ENCODE data around the gene TRIM17.

TRIM17 gene

DNA sequence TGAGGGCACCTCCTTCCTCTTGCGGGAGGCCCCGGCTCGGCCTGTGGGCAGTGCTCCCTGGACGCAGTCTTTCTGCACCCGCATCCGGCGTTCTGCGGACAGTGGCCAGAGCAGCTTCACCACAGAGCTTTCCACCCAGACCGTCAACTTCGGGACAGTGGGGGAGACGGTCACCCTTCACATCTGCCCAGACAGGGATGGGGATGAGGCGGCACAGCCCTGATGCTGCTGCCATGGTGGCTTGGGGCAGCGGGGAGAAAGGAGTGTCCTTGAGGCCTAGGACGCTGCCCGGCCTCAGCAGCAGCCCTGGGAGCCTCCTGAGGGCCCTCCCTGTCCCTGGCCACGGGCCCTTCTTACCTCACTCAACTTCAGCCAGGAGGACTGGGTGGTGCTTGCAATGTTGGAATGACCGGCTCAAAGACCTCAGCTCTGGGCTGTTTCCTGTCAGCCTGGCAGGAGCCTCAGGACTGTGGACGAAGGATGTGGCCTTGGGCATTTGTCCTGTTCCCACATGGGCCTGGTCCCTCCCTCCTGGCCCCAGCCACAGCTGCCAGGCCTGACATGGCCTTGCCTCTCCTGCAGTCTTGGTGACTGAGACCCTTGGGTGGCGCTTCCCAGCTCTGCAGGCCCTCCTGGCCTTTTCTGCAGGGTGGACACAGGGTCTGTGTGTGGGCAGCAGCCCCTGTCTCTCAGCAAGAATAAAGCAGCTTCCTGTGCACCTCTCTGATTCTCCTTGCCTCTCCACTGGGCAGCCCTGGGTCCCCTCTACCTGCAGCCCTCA is 55.9 kb downstream of the TRIM17 start:
- no peak overlapping the region for H2AFZ ChIP-seq (ENCODE audit: low read depth, low read length)
- H3K4me3 ChIP-seq (ENCODE audit: low read length), result no peak overlapping the region
- no peaks in the 10 kb centered on the region for H3K27me3 ChIP-seq (ENCODE audit: low read depth, low read length)
- H3K4me2 ChIP-seq (ENCODE audit: low read length), result no peak overlapping the region
- no peak overlapping the region for H3K9ac ChIP-seq (ENCODE audit: low read length)
- no peaks in the 10 kb centered on the region for H3K4me1 ChIP-seq (ENCODE audit: low read length)
- H3K79me2 ChIP-seq (ENCODE audit: low read length), result no peaks in the 10 kb centered on the region
- H4K20me1 ChIP-seq (ENCODE audit: insufficient read depth, low read length), result no peaks in the 10 kb centered on the region
- H3K27ac ChIP-seq (ENCODE audit: low read length), result no peak overlapping the region
- TF ChIP-seq, protein P1, sequence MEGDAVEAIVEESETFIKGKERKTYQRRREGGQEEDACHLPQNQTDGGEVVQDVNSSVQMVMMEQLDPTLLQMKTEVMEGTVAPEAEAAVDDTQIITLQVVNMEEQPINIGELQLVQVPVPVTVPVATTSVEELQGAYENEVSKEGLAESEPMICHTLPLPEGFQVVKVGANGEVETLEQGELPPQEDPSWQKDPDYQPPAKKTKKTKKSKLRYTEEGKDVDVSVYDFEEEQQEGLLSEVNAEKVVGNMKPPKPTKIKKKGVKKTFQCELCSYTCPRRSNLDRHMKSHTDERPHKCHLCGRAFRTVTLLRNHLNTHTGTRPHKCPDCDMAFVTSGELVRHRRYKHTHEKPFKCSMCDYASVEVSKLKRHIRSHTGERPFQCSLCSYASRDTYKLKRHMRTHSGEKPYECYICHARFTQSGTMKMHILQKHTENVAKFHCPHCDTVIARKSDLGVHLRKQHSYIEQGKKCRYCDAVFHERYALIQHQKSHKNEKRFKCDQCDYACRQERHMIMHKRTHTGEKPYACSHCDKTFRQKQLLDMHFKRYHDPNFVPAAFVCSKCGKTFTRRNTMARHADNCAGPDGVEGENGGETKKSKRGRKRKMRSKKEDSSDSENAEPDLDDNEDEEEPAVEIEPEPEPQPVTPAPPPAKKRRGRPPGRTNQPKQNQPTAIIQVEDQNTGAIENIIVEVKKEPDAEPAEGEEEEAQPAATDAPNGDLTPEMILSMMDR (IDR thresholded peaks at IDR 0.05; ENCODE audit: low read depth, low read length), result no peak
- TF ChIP-seq EZH2phosphoT487 (IDR thresholded peaks at IDR 0.05; ENCODE audit: low read depth), result no peak
- H3K9me3 ChIP-seq (ENCODE audit: insufficient read depth, low read length), result no peaks in the 10 kb centered on the region
- no peaks in the 10 kb centered on the region for H3K36me3 ChIP-seq (replicated peaks; ENCODE audit: low read depth, low read length)

DNA sequence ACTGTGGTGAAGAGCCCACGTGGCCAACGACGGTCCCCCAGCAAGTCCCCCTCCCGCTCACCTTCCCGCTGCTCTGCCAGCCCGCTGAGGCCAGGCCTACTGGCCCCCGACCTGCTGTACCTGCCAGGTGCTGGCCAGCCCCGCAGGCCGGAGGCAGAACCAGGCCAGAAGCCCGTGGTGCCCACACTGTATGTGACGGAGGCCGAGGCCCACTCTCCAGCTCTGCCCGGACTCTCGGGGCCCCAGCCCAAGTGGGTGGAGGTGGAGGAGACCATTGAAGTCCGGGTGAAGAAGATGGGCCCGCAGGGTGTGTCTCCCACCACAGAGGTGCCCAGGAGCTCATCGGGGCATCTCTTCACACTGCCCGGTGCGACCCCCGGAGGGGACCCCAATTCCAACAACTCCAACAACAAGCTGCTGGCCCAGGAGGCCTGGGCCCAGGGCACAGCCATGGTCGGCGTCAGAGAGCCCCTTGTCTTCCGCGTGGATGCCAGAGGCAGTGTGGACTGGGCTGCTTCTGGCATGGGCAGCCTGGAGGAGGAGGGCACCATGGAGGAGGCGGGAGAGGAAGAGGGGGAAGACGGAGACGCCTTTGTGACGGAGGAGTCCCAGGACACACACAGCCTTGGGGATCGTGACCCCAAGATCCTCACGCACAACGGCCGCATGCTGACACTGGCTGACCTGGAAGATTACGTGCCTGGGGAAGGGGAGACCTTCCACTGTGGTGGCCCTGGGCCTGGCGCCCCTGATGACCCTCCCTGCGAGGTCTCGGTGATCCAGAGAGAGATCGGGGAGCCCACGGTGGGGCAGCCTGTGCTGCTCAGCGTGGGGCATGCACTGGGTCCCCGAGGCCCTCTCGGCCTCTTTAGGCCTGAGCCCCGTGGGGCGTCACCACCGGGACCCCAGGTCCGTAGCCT is 56.8 kb downstream of the TRIM17 start:
- Histone ChIP-seq H3K27ac (ENCODE audit: low read length) (no peak overlapping the region), H3K4me2 (ENCODE audit: low read length) (no peak overlapping the region), H3K9me3 (ENCODE audit: insufficient read depth, low read length) (no peaks in the 10 kb centered on the region), H2AFZ (ENCODE audit: low read depth, low read length) (no peak overlapping the region), H3K4me3 (ENCODE audit: low read length) (no peak overlapping the region), H3K79me2 (ENCODE audit: low read length) (no peaks in the 10 kb centered on the region), H3K9ac (ENCODE audit: low read length) (no peak overlapping the region), H4K20me1 (ENCODE audit: insufficient read depth, low read length) (no peaks in the 10 kb centered on the region), H3K4me1 (ENCODE audit: low read length) (no peaks in the 10 kb centered on the region), H3K36me3 (replicated peaks; ENCODE audit: low read depth, low read length) (no peaks in the 10 kb centered on the region), H3K27me3 (ENCODE audit: low read depth, low read length) (no peaks in the 10 kb centered on the region)
- TF ChIP-seq, protein P1 (IDR thresholded peaks at IDR 0.05; ENCODE audit: low read depth, low read length), result no peak
- no peak for TF ChIP-seq EZH2phosphoT487 (IDR thresholded peaks at IDR 0.05; ENCODE audit: low read depth)

DNA sequence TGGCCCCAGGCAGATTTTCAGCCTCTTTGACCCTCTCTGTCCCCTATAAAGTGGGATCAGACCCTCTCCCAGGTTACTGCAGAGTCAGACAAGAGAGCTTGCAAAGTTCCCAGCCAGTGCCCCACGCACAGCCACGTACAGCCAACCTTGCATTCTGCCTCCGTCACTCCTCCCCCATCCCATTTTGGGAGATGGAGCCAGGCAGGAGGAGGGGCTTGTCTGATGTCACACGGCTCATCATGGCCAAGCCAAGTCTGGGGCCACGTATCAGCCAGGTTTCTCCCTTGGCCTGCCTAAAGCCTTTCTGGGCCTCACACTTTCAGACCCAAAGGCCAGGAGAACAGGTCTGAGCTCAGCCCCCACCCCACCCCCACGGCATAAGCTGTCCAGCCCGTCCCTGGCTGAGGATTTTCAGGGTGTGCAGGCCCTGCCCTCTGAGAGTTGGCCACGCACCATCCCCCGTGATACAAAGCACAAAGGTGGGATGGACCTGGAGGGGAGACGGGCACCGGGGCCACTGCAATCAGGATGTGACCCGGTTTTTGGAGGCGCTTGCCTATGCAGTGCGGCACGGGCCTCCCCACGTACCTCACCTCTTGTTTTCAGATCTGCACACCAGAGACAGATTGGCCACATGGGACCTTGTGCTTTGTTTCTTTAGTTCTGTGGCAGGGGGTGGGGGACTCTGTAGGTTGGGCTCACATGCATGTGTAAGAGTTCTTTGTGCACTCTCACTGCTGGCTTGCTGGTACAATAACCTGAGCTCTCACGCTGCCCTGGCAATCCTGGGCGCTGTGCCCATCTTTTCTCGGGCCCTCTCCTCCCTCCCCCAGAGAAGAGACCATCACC is 57.7 kb downstream of the TRIM17 start:
- Histone ChIP-seq H4K20me1 (ENCODE audit: insufficient read depth, low read length) (no peaks in the 10 kb centered on the region), H3K4me2 (ENCODE audit: low read length) (no peak overlapping the region), H3K36me3 (replicated peaks; ENCODE audit: low read depth, low read length) (no peaks in the 10 kb centered on the region), H2AFZ (ENCODE audit: low read depth, low read length) (no peak overlapping the region), H3K79me2 (ENCODE audit: low read length) (no peaks in the 10 kb centered on the region), H3K4me3 (ENCODE audit: low read length) (no peak overlapping the region), H3K9me3 (ENCODE audit: insufficient read depth, low read length) (no peaks in the 10 kb centered on the region), H3K27ac (ENCODE audit: low read length) (no peak overlapping the region), H3K4me1 (ENCODE audit: low read length) (no peaks in the 10 kb centered on the region), H3K27me3 (ENCODE audit: low read depth, low read length) (no peaks in the 10 kb centered on the region), H3K9ac (ENCODE audit: low read length) (no peak overlapping the region)
- no peak for TF ChIP-seq EZH2phosphoT487 (IDR thresholded peaks at IDR 0.05; ENCODE audit: low read depth)
- TF ChIP-seq, protein P1 (IDR thresholded peaks at IDR 0.05; ENCODE audit: low read depth, low read length), result no peak
